GM19240 (cell line): ENCODE measurements around the gene CABLES1.

ENCODE experiments used
- DNase-seq: peaks from one replicate; pipeline ENCODE4 v3.0.0; 2011; ENCODE audit warnings: low spot score; ENCODE audit not compliant: insufficient read length

The CABLES1 gene

GRCh38 chr18:23239885-23240608 lies 104.8 kb downstream of the CABLES1 start:
- DNase-seq, result no peak

GRCh38 chr18:23240609-23240930 lies 105.3 kb downstream of the CABLES1 start:
- no peak for DNase-seq

GRCh38 chr18:23241833-23242496 lies 106.7 kb downstream of the CABLES1 start:
- peak; percentile 94 for DNase-seq

- DNase-seq, result no peak
These were observed 107.9 kb downstream of the CABLES1 start for GRCh38 chr18:23243178-23243577.

GRCh38 chr18:23243816-23244215 lies 108.5 kb downstream of the CABLES1 start:
- DNase-seq, result no peak

GRCh38 chr18:23244401-23244800 lies 109.1 kb downstream of the CABLES1 start:
- DNase-seq, result no peak

GRCh38 chr18:23245461-23245860 lies 110.2 kb downstream of the CABLES1 start:
- no peak for DNase-seq

GRCh38 chr18:23247331-23247730 lies 112.0 kb downstream of the CABLES1 start:
- no peak for DNase-seq

- no peak for DNase-seq
These were observed 112.6 kb downstream of the CABLES1 start for GRCh38 chr18:23247896-23248295.

GRCh38 chr18:23248826-23249225 lies 113.5 kb downstream of the CABLES1 start:
- DNase-seq, result no peak

GRCh38 chr18:23249348-23249747 lies 114.1 kb downstream of the CABLES1 start:
- no peak for DNase-seq

GRCh38 chr18:23250893-23251656 lies 115.8 kb downstream of the CABLES1 start:
- DNase-seq, result no peak

- no peak for DNase-seq
These were observed 118.3 kb downstream of the CABLES1 start for GRCh38 chr18:23253630-23254029.

GRCh38 chr18:23257137-23257536 lies 121.9 kb downstream of the CABLES1 start:
- DNase-seq, result no peak

GRCh38 chr18:23257686-23258565 lies 122.6 kb downstream of the CABLES1 start:
- no peak for DNase-seq

GRCh38 chr18:23258566-23259469 lies 123.5 kb downstream of the CABLES1 start:
- no peak for DNase-seq

- no peak for DNase-seq
These were observed 124.7 kb downstream of the CABLES1 start for GRCh38 chr18:23259701-23260681.

- DNase-seq, result no peak
These were observed 125.8 kb downstream of the CABLES1 start for GRCh38 chr18:23260926-23261590.
